Stimulated activated CD4-positive, alpha-beta T cell treated with anti-CD3 and anti-CD28 coated beads, Interleukin-12 subunit alpha, Interleukin-12 subunit beta, amount 100 ng/mL, for 24 hours (primary cell): ENCODE results near the gene USP10.

Source experiments
- DNase-seq, 2 experiments: peaks; one replicate each; pipeline ENCODE4 v3.0.0-alpha.2; 2020; ENCODE audit warnings: low read depth in 2 of 2

The USP10 gene

GRCh38 chr16:84773312-84773711, 73.5 kb downstream of the USP10 start:
- no peak for DNase-seq

GRCh38 chr16:84774810-84775209, 75.0 kb downstream of the USP10 start:
- no peak for DNase-seq

GRCh38 chr16:84775262-84775810, 75.5 kb downstream of the USP10 start:
- no peak for DNase-seq

- no peak for DNase-seq
Observed at GRCh38 chr16:84777435-84777834, 77.6 kb downstream of the USP10 start.

GRCh38 chr16:84778720-84779119, 78.9 kb downstream of the USP10 start:
- no peak for DNase-seq

GRCh38 chr16:84780063-84780462, 80.3 kb downstream of the USP10 start:
- no peak for DNase-seq

- DNase-seq, result no peak
Observed at GRCh38 chr16:84780544-84781376, 81.0 kb downstream of the USP10 start.

- no peak for DNase-seq
Observed at GRCh38 chr16:84782846-84783245, 83.0 kb downstream of the USP10 start.

GRCh38 chr16:84785843-84786581, 86.2 kb downstream of the USP10 start:
- no peak for DNase-seq

- DNase-seq, result no peak
Observed at GRCh38 chr16:84786605-84787262, 86.9 kb downstream of the USP10 start.

- DNase-seq, result no peak
Observed at GRCh38 chr16:84787263-84787622, 87.4 kb downstream of the USP10 start.

- no peak for DNase-seq
Observed at GRCh38 chr16:84788920-84789391, 89.2 kb downstream of the USP10 start.

- DNase-seq, result no peak
Observed at GRCh38 chr16:84789431-84789830, 89.6 kb downstream of the USP10 start.

GRCh38 chr16:84790301-84790700, 90.5 kb downstream of the USP10 start:
- DNase-seq, result no peak

GRCh38 chr16:84791088-84791487, 91.3 kb downstream of the USP10 start:
- no peak for DNase-seq

- no peak for DNase-seq
Observed at GRCh38 chr16:84791501-84791900, 91.7 kb downstream of the USP10 start.

GRCh38 chr16:84794186-84794585, 94.4 kb downstream of the USP10 start:
- DNase-seq, result no peak

- DNase-seq, result no peak
Observed at GRCh38 chr16:84794626-84795025, 94.8 kb downstream of the USP10 start.

- DNase-seq, result no peak
Observed at GRCh38 chr16:84795329-84796053, 95.7 kb downstream of the USP10 start.

- DNase-seq, result no peak
Observed at GRCh38 chr16:84800158-84800978, 100.6 kb downstream of the USP10 start.

GRCh38 chr16:84803146-84803545, 103.3 kb downstream of the USP10 start:
- no peak for DNase-seq
